Transverse colon (tissue), 4 donors: Measurements from ENCODE around the gene PTPRJ. TPM values are rescaled to one million over a fixed set of nuclear protein-coding genes. Genes with fewer than 3 reads are reported as not detected.

Experiments
- DNase-seq: peaks from one replicate; pipeline ENCODE4 v3.0.0-alpha.2; 2019
- H3K27ac ChIP-seq, 4 donors: fragments of 200-600 bp; sonication (generic); 2 replicates each; pipeline ENCODE4 v1.5.1; 2016 to 2018; ENCODE audit warnings: inconsistent platforms in 4 of 4
- H3K27me3 ChIP-seq: fragments of 200-600 bp; sonication (generic); 2 replicates; pipeline ENCODE4 v1.5.1; 2017; ENCODE audit warnings: inconsistent platforms
- H3K36me3 ChIP-seq, 4 donors: fragments of 200-600 bp; sonication (generic); 2 replicates each; pipeline ENCODE4 v1.5.1; 2017 to 2019; ENCODE audit warnings: inconsistent platforms in 4 of 4
- H3K4me1 ChIP-seq, 4 donors: fragments of 200-600 bp; sonication (generic); 2 replicates each; pipeline ENCODE4 v1.5.1; 2017 to 2020; ENCODE audit warnings: inconsistent platforms in 4 of 4
- H3K4me3 ChIP-seq, 4 donors: fragments of 200-600 bp; sonication (generic); 1 replicate in 1 of 4; 2 replicates in 3 of 4; pipeline versions ENCODE4 v1.5.1 to v1.6.1; 2017 to 2019; ENCODE audit warnings: inconsistent platforms in 4 of 4
- H3K9me3 ChIP-seq, 2 donors: fragments of 200-600 bp; sonication (generic); 2 replicates each; pipeline ENCODE4 v1.5.1; 2017 to 2019; ENCODE audit warnings: inconsistent platforms in 2 of 2
- EP300 ChIP-seq: sonication (generic); formaldehyde crosslinking; IDR thresholded peaks from one replicate; pipeline ENCODE4 v1.6.1; 2017; ENCODE audit warnings: antibody characterized with exemption, low read depth
- POLR2A ChIP-seq: fragments of 450-650 bp; IDR thresholded peaks from one replicate; pipeline ENCODE4 v1.6.1; 2016; ENCODE audit warnings: antibody characterized with exemption, mild to moderate bottlenecking, moderate library complexity
- POLR2AphosphoS5 ChIP-seq, 3 donors: sonication (generic); formaldehyde crosslinking; IDR thresholded peaks; one replicate each; pipeline ENCODE4 v1.6.1; 2016; ENCODE audit warnings: antibody characterized with exemption in 3 of 3
- WGBS, 2 donors: methylation state at CpG; one replicate each; pipeline ENCODE4 v1.1.5; 2018; ENCODE audit warnings: low coverage in 1 of 2; 5-methylcytosine and 5-hydroxymethylcytosine counted together
- in situ Hi-C, 4 donors: fragments of 200-750 bp; cut with MboI; loops; one replicate each; pipeline versions ENCODE4 v1.15.0 to v1.15.1; 2017; ENCODE audit warnings: low sequenced_read_pairs in 3 of 4, low pct_ligation_motif_present in 1 of 4, low pct_unique_long_range_greater_than_20kb in 1 of 4
- intact Hi-C: fragments of 100-400 bp; cut with DNase I; formaldehyde crosslinking; loops from one replicate; pipeline ENCODE4 v1.15.1; 2023; ENCODE audit warnings: low total_unique reads
- total RNA-seq, 4 donors: library from RNA; depleted of rRNA; stranded (reverse); fragments of >200 nt; gene quantifications; one replicate each; pipeline ENCODE4 v1.1.0, GENCODE V29; 2016
- TF ChIP-seq, protein P1 (sequence below), 5 experiments: fragments of 200-600 bp in 3 of 5; fragments of 450-650 bp in 2 of 5; sonication (generic) in 3 of 5; IDR thresholded peaks; 1 replicate in 2 of 5; 2 replicates in 3 of 5; pipeline ENCODE4 v1.5.1; 2016 to 2017; ENCODE audit warnings: antibody characterized with exemption in 5 of 5, inconsistent platforms in 3 of 5, mild to moderate bottlenecking in 2 of 5, moderate library complexity in 1 of 5

PTPRJ gene
- total RNA-seq, 4 donors from 2014 or later: 25.3 to 40.8 (median 31.7) TPM

DNA sequence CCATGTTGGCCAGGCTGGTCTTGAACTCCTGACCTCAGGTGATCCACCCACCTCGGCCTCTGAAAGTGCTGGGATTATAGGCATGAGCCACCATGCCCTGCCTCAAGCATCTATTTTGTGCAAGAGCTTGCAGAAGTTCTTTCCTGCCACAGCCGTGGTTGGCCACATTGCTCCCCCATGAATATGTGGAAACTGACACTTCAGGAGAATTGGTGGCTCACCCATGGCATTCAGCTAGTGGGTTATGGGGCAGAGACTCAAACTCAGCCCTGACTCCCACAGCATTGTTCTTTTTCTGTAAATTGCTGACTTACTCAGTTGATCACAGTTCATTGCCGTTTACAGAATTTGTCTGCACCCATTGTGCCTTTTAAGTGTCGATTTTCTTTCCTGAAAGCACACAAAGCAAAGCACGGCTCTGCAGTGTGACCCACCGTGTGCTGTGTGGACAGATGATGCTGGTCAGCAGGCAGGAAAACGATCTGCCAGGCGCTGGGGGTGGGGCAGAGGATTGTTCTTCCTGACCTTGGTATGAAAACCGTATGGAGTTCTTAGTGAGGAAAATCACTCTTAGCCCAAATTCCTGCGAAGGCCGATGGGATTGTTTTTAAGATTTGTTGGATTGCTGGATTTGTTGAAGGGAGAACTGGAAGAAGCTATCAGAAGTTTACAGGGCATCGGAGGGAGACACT lies 115.6 kb downstream of the PTPRJ start:
- Histone ChIP-seq H3K9me3 (no peaks in the 10 kb centered on the region), H3K4me3 (no peak overlapping the region), H3K27ac (no peak overlapping the region), H3K4me1 (peaks cover 3 to 50% (median 27%) of the 10 kb centered on the region in 4 donors), H3K27me3 (no peaks in the 10 kb centered on the region), H3K36me3 (no peaks in the 10 kb centered on the region)
- in situ Hi-C loops: no loop called here
- TF ChIP-seq EP300: no peak
- TF ChIP-seq POLR2A: no peak
- TF ChIP-seq POLR2AphosphoS5 (IDR thresholded peaks at IDR 0.05): no peak
- TF ChIP-seq, protein P1, sequence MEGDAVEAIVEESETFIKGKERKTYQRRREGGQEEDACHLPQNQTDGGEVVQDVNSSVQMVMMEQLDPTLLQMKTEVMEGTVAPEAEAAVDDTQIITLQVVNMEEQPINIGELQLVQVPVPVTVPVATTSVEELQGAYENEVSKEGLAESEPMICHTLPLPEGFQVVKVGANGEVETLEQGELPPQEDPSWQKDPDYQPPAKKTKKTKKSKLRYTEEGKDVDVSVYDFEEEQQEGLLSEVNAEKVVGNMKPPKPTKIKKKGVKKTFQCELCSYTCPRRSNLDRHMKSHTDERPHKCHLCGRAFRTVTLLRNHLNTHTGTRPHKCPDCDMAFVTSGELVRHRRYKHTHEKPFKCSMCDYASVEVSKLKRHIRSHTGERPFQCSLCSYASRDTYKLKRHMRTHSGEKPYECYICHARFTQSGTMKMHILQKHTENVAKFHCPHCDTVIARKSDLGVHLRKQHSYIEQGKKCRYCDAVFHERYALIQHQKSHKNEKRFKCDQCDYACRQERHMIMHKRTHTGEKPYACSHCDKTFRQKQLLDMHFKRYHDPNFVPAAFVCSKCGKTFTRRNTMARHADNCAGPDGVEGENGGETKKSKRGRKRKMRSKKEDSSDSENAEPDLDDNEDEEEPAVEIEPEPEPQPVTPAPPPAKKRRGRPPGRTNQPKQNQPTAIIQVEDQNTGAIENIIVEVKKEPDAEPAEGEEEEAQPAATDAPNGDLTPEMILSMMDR (IDR thresholded peaks at IDR 0.05): no peak
- WGBS, 2 donors: 78% methylated on average over 12 of the region's 12 CpGs; no CpG with 5 or more reads in 1 of the 2 donors
- no peak for DNase-seq
- intact Hi-C loops: no loop called here

DNA sequence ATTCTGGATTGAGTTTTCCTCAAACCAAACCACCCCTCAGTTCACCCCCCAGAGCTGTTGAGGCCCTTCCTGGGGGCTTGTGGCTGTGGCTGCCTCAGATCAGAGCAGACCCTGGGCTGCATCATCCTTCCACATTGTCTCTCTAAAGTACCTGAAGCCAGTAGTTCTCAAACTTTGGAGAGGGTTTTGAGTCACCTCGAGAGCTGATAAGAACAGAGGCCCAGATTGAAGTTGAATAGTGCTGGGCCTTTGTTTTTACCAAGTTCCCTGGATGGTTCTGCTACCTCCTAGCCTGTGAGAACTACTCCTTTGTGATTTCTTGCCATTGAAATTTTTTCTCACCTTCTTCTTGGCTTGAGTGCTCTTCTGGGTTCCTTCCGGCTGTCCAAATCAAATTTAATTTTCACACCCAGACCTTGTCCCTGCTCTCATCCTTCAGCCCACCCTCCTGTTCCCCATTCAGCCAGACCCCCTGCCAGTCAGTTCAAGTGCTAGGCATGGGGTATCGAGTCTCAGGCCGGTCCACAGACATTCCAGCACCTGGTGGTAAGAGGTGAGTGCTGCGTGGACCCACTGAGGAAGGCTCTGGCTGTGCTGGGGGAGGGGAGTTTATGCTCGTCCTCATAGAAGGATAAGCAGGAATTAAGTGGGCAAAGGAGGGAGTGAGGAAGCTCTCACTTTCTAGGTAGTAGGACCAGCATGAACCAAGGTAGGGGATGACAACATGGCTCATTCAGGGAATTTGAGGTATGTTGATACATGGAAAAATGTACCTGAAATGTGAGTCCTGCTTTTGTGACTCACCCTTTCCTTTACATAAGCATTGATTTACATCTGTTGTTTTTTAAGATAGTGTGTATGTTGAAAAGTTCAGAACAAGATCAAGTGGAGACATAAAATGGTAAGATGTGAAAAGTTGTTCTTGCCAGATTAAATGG lies 116.5 kb downstream of the PTPRJ start:
- Histone ChIP-seq H3K27me3 (no peaks in the 10 kb centered on the region), H3K9me3 (no peaks in the 10 kb centered on the region), H3K36me3 (no peaks in the 10 kb centered on the region), H3K4me3 (no peak overlapping the region), H3K27ac (no peak overlapping the region), H3K4me1 (peaks cover 3 to 59% (median 32%) of the 10 kb centered on the region in 4 donors)
- WGBS, 2 donors: 96% methylated on average over 4 to 6 of the region's 6 CpGs
- TF ChIP-seq POLR2A: no peak
- no peak for TF ChIP-seq EP300
- TF ChIP-seq, protein P1 (IDR thresholded peaks at IDR 0.05): no peak
- TF ChIP-seq POLR2AphosphoS5 (IDR thresholded peaks at IDR 0.05): no peak
- in situ Hi-C loops (no loop called here), intact Hi-C loops (no loop called here)
- DNase-seq: no peak

DNA sequence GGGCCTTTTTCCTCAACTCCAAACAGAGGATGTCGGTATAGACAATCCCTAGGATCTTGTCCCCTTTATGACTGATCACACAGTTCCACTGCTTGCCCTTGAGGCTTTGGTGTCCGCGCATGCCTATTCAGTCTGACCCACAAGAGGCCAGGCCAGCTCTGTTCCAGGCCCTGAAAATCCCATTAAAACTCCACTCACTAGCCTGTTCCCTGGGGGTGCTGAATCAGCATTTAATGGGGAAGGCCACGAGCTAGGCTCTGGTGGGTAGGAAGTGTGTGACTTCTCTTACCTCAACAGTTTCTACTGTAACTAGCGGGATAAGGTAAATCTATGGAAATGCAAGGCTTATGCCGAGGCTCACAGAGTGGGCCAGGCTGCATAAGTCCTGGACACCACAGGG lies 117.7 kb downstream of the PTPRJ start:
- DNase-seq: no peak
- H3K36me3 ChIP-seq: no peaks in the 10 kb centered on the region
- no peak overlapping the region for H3K4me3 ChIP-seq
- no peaks in the 10 kb centered on the region for H3K9me3 ChIP-seq
- intact Hi-C loops (no loop called here), in situ Hi-C loops (no loop called here)
- H3K27me3 ChIP-seq: no peaks in the 10 kb centered on the region
- TF ChIP-seq POLR2A (no peak), POLR2AphosphoS5 (IDR thresholded peaks at IDR 0.05) (no peak), EP300 (no peak)
- TF ChIP-seq, protein P1 (IDR thresholded peaks at IDR 0.05): no peak
- no peak overlapping the region for H3K27ac ChIP-seq
- peaks cover 0 to 61% (median 38%) of the 10 kb centered on the region in 4 donors for H3K4me1 ChIP-seq
- 71 to 100% methylated on average over 1 to 6 of the region's 6 CpGs for WGBS, 2 donors

DNA sequence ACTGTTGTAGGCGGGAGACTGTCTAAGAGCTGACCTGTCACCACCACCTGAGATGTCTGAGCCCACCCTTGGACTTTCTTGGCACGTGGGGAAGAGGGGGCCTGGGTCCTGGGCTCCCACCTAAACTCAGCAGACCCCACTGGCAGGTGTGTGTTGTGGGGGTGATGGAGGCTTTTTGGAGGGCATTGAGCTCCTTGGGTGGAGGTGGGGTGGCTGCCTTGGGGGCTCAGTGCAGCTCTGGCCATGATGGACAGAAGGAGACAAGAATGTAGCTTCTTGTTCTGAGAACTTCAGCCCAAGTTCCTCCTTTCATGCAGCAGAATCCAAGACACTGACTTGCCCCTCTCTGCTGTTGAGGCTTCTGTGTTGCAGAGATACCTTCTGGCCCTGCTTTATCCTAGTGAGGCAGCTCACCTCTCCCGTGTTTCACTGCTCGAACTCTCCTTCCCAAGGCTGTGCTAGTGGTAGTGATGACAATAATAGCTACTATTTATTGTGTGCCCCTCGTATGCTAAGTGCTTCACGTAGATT lies 119.6 kb downstream of the PTPRJ start:
- intact Hi-C loops (no loop called here), in situ Hi-C loops (loop anchor here in 2 of 4 donors (10.0 kb wide), 1 partner anchor 155 kb away; no protein-coding TSS in a partner anchor)
- DNase-seq: no peak
- no peaks in the 10 kb centered on the region for H3K36me3 ChIP-seq
- TF ChIP-seq EP300 (no peak), POLR2A (no peak), POLR2AphosphoS5 (IDR thresholded peaks at IDR 0.05) (no peak)
- TF ChIP-seq, protein P1 (IDR thresholded peaks at IDR 0.05): no peak
- 75 to 98% methylated on average over 4 to 6 of the region's 6 CpGs for WGBS, 2 donors
- H3K27ac ChIP-seq: no peak overlapping the region
- no peaks in the 10 kb centered on the region for H3K9me3 ChIP-seq
- no peaks in the 10 kb centered on the region for H3K27me3 ChIP-seq
- H3K4me1 ChIP-seq: peaks cover 6 to 61% (median 37%) of the 10 kb centered on the region in 4 donors
- no peak overlapping the region for H3K4me3 ChIP-seq
